Measurements from ENCODE around the gene PRPF31. TPM values are rescaled to one million over a fixed set of nuclear protein-coding genes. Genes with fewer than 3 reads are reported as not detected.
"Not testable (repeated sequence)": the region's sequence is repeated elsewhere in the genome, so short reads cannot be mapped to it uniquely, and the experiment has no call there.

PRPF31 gene
- total RNA-seq, 1 donor: 32.6 TPM

GRCh38 chr19:54084410-54084809 lies 31.1 kb upstream of the PRPF31 start:
- TF ChIP-seq, protein P1, sequence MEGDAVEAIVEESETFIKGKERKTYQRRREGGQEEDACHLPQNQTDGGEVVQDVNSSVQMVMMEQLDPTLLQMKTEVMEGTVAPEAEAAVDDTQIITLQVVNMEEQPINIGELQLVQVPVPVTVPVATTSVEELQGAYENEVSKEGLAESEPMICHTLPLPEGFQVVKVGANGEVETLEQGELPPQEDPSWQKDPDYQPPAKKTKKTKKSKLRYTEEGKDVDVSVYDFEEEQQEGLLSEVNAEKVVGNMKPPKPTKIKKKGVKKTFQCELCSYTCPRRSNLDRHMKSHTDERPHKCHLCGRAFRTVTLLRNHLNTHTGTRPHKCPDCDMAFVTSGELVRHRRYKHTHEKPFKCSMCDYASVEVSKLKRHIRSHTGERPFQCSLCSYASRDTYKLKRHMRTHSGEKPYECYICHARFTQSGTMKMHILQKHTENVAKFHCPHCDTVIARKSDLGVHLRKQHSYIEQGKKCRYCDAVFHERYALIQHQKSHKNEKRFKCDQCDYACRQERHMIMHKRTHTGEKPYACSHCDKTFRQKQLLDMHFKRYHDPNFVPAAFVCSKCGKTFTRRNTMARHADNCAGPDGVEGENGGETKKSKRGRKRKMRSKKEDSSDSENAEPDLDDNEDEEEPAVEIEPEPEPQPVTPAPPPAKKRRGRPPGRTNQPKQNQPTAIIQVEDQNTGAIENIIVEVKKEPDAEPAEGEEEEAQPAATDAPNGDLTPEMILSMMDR (IDR thresholded peaks at IDR 0.05; ENCODE audit: insufficient read depth, low read length): no peak
- no peak for DNase-seq (ENCODE audit: low read depth)
- H3K4me3 ChIP-seq (ENCODE audit: low read depth, low read length): no peak overlapping the region

DNA sequence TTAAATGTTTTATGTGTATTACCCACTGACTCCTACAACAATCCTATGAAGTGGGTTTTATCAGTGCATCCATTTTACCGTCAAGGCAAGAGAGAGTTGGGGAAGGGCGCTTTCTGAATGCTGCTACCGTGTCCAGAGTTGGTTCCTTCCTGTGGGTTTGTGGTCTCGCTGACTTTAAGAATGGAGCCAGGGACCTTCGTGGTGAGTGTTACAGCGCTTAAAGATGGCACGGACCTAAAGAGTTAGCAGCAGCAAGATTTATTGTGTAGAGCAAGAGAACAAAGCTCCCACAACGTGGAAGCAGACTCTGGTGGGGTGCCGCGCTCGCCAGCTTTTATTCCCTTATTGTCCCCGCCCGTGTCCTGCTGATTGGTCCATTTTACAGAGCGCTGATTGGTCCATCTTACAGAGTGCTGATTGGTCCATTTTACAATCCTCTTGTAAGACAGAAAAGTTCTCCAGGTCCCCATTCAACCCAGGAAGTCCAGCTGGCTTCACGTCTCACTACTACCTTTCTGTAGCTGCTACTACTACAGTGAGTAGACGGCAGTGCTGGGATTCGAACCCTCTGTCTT lies 21.0 kb upstream of the PRPF31 start:
- H3K4me3 ChIP-seq (ENCODE audit: low read depth, low read length): no peak overlapping the region
- TF ChIP-seq, protein P1 (IDR thresholded peaks at IDR 0.05; ENCODE audit: insufficient read depth, low read length): no peak
- no peak for DNase-seq (ENCODE audit: low read depth)

DNA sequence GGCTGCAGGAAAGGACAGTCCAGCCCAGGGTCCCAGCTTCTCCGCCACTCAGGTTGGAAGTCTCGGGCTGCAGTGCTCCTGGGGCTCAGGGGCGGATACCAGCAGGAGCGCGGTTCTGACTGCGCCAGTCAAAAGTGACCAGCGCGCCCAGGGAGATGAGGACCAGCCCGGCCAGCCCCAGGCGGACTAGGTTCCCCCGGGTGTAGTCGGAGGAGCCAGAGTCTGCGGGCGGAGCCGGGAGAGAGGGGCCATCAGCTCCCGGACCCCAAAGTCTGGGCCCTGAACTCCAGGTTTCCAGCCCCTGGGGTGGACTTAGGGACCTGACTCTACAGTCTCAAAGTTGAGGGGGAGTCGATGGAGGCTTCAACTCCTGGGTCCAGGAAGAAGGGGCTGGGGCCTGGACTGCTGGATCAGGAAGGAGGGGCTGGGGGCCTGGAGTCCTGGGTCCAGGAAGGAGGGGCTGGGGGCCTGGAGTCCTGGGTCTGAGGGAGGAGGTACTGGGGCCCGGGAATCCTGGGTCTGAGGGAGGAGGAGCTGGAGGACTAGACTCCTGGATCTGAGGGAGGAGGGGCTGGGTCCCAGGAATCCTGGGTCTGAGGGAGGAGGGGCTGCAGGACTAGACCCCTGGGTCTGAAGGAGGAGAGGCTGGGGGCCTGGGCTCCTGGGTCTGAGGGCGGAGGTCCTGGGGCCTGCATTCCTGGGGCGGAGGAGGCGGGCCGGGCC lies 20.3 kb upstream of the PRPF31 start:
- no peak for DNase-seq (ENCODE audit: low read depth)
- TF ChIP-seq, protein P1 (IDR thresholded peaks at IDR 0.05; ENCODE audit: insufficient read depth, low read length): no peak
- H3K4me3 ChIP-seq (ENCODE audit: low read depth, low read length): peak overlapping the region; percentile 56

- peak; percentile 39 for DNase-seq (ENCODE audit: low read depth)
Measured at GRCh38 chr19:54095859-54096616, 19.5 kb upstream of the PRPF31 start.

GRCh38 chr19:54096617-54097106 lies 18.9 kb upstream of the PRPF31 start:
- peak overlapping the region; percentile 49 for H3K4me3 ChIP-seq (ENCODE audit: low read depth, low read length)
- peak; percentile 59 for DNase-seq (ENCODE audit: low read depth)
- TF ChIP-seq, protein P1 (IDR thresholded peaks at IDR 0.05; ENCODE audit: insufficient read depth, low read length): peak; percentile 48

More at GRCh38 chr19:54095859-54096616, 19.5 kb upstream of the PRPF31 start:
- peak overlapping the region; percentile 56 for H3K4me3 ChIP-seq (ENCODE audit: low read depth, low read length)

DNA sequence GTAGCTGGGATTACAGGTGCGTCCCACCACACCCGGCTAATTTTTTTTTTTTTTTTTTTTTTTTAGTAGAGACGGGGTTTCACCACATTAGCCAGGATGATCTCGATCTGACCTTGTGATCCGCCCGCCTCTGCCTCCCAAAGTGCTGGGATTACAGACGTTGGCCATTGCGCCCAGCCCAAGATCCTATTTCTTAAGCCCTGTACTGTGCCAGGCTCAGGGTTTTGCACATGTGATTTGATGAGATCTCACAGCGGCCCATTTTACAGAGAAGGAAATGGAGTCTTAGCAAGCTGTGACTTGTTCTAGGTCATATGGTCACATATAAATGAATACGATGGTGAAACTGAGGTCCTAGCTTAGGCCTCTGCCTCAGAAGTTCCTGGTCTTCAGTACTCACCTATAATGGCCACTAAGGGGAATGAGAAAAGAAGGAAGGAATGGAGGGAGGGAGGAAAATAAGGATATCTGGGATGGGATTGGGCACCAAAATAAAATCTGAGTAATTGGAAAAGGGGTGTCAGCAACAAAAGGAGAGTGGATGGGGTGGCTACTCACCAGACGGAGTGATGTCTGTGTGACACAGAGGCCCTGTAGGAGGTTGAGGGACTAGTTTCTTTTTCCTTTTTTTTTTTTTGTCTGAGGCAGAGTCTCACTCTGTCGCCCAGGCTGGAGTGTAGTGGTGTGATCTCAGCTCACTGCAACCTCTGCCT lies 16.2 kb upstream of the PRPF31 start:
- no peak overlapping the region for H3K4me3 ChIP-seq (ENCODE audit: low read depth, low read length)
- no peak for DNase-seq (ENCODE audit: low read depth)
- TF ChIP-seq, protein P1 (IDR thresholded peaks at IDR 0.05; ENCODE audit: insufficient read depth, low read length): no peak

GRCh38 chr19:54099903-54100255 lies 15.7 kb upstream of the PRPF31 start:
- not testable (repeated sequence) for H3K4me3 ChIP-seq (ENCODE audit: low read depth, low read length); DNase-seq (ENCODE audit: low read depth)

Data from fibroblast of the aortic adventitia (primary cell).